Pancreas (tissue), 10 donors: ENCODE data around the gene ANKRD23. TPM values are rescaled to one million over a fixed set of nuclear protein-coding genes. Genes with fewer than 3 reads are reported as not detected.

ENCODE experiments used
- ATAC-seq, 4 donors: fragments of 200-7000 bp; cut with Tn5 transposase; one replicate each; pipeline versions ENCODE4 v1.8.0 to v1.9.1; 2020; ENCODE audit warnings: mild to moderate bottlenecking in 4 of 4, moderate library complexity in 4 of 4
- DNase-seq, 6 donors: peaks; one replicate each; pipeline ENCODE4 v3.0.0-alpha.2; 2020
- FAIRE-seq: peaks from 2 replicates; lab custom pipeline; 2012; peaks lifted over from hg19 to GRCh38; lab: Jason Lieb, UNC
- H3K27ac ChIP-seq, 4 donors: fragments of 200-600 bp; sonication (generic); 1 replicate in 3 of 4; 2 replicates in 1 of 4; pipeline versions ENCODE4 v1.5.0 to v1.8.0; 2020
- H3K27me3 ChIP-seq, 4 donors: fragments of 200-600 bp; one replicate each; pipeline ENCODE4 v1.8.0; 2021
- H3K36me3 ChIP-seq, 3 donors: fragments of 200-600 bp; sonication (generic) in 1 of 3; one replicate each; pipeline versions ENCODE4 v1.5.0 to v1.8.0; 2020 to 2021
- H3K4me1 ChIP-seq, 3 donors: fragments of 200-600 bp; one replicate each; pipeline ENCODE4 v1.8.0; 2021
- H3K4me3 ChIP-seq, 4 donors: fragments of 200-600 bp; sonication (generic) in 2 of 4; one replicate each; pipeline versions ENCODE4 v1.5.0 to v1.8.0; 2020 to 2021
- H3K9me3 ChIP-seq, 4 donors: fragments of 200-600 bp; one replicate each; pipeline ENCODE4 v1.8.0; 2021
- WGBS, 2 donors: extraction: QIAGEN DNeasy Blood & Tissue Kit; methylation state at CpG; one replicate each; pipeline ENCODE4 v1.1.7; 2013; 5-methylcytosine and 5-hydroxymethylcytosine counted together
- intact Hi-C, 3 donors: fragments of 100-400 bp; cut with DNase I; formaldehyde crosslinking; loops; one replicate each; pipeline versions ENCODE4 v1.11.1 to v1.14.2; 2022
- polyA plus RNA-seq, 2 donors: library from polyadenylated mRNA; stranded (reverse); fragments of 200-250 nt; gene quantifications; one replicate each; pipeline ENCODE4 v1.2.3, GENCODE V29; 2013
- total RNA-seq, 6 donors: library from RNA; stranded (reverse); fragmentation: NEBNext Ultra II Directional in 4 of 6; extraction: Animal tissue kit (Norgen Biotek cat#: 25700) in 4 of 6; gene quantifications; one replicate each; pipeline versions ENCODE4 v1.2.1 to v1.2.4, GENCODE V29; 2021 to 2023
- TF ChIP-seq, protein P1 (sequence below), 4 donors: fragments of 200-600 bp; sonication (generic) in 3 of 4; IDR thresholded peaks; one replicate each; pipeline versions ENCODE4 v1.5.0 to v1.8.0; 2021; ENCODE audit warnings: antibody characterized with exemption in 4 of 4
- donor health status: healthy with polysubstance abuse.
- donor health status: DM: no; HTN: no; CAD: no; lungs with moderate emphysema.
- donor health status: DM: no; HTN: no; CAD: no.
- donor health status: control.
- donor health status: control.
- donor health status: Bipolar disorder and iron deficiency.
- donor health status: DM: yes; HTN: yes; CAD: no.
- donor health status: DM: no; HTN: no; CAD: no.
- donor health status: DM: no; HTN: no; CAD: no.
- donor health status: DM: yes; HTN: yes; CAD: no.

ANKRD23 gene
- total and polyA plus RNA-seq, 8 donors: 0.95 to 10.9 (median 2.9) TPM

DNA sequence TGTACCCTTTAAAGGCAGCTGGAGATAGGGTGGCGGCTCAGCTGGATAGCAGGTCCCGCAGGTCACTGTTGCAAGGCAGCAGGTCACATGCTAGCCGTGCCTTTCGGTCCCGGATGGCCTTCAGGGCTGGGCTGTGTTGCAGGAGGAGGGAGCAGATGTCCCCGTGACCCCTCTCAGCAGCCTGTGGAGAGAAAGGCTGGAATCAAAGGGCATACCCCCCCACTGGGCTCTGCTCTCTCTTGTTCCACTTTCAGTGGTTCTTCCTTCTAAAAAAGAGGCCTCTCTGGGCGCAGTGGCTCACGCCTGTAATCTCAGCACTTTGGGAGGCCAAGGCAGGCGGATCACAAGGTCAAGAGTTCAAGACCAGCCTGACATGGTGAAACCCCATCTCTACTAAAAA lies 4.4 kb upstream of the ANKRD23 start:
- Histone ChIP-seq H3K9me3 (no peaks in the 10 kb centered on the region), H3K4me3 (no peak overlapping the region), H3K27me3 (no peaks in the 10 kb centered on the region), H3K27ac (no peak overlapping the region), H3K36me3 (peaks cover 0 to 16% (median 0%) of the 10 kb centered on the region in 3 donors), H3K4me1 (no peaks in the 10 kb centered on the region)
- DNase-seq (no peak), FAIRE-seq (no peak), ATAC-seq (no peak)
- TF ChIP-seq, protein P1, sequence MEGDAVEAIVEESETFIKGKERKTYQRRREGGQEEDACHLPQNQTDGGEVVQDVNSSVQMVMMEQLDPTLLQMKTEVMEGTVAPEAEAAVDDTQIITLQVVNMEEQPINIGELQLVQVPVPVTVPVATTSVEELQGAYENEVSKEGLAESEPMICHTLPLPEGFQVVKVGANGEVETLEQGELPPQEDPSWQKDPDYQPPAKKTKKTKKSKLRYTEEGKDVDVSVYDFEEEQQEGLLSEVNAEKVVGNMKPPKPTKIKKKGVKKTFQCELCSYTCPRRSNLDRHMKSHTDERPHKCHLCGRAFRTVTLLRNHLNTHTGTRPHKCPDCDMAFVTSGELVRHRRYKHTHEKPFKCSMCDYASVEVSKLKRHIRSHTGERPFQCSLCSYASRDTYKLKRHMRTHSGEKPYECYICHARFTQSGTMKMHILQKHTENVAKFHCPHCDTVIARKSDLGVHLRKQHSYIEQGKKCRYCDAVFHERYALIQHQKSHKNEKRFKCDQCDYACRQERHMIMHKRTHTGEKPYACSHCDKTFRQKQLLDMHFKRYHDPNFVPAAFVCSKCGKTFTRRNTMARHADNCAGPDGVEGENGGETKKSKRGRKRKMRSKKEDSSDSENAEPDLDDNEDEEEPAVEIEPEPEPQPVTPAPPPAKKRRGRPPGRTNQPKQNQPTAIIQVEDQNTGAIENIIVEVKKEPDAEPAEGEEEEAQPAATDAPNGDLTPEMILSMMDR (IDR thresholded peaks at IDR 0.05): no peak
- intact Hi-C loops: no loop called here
- WGBS, 2 donors: 88% methylated on average over 9 of the region's 9 CpGs

DNA sequence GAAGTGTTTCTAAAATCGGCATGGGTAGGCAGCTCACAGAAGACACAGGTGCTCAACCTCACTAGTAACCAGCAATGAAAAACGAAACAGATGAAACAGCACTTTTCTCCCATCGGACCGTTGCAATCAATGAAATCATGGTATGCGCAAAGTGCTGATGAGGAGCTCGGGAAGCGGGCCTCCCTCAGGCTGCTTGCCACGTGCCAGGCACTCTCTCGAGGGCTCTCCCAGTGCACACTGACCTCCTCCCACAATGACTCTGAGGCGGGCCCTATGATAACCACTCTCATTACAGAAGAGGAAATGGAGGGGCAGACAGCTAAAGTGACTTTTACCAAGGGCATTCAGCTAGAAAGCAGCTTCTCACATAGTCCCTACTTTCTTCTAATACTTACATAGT lies 3.8 kb upstream of the ANKRD23 start:
- no peak for ATAC-seq
- no peak for DNase-seq
- no peaks in the 10 kb centered on the region for H3K27me3 ChIP-seq
- peaks cover 0 to 15% (median 0%) of the 10 kb centered on the region in 3 donors for H3K36me3 ChIP-seq
- no peak overlapping the region for H3K4me3 ChIP-seq
- no peaks in the 10 kb centered on the region for H3K4me1 ChIP-seq
- WGBS, 2 donors: 85 to 90% methylated on average over 10 of the region's 10 CpGs
- no peak for FAIRE-seq
- H3K9me3 ChIP-seq: no peaks in the 10 kb centered on the region
- no peak overlapping the region for H3K27ac ChIP-seq
- TF ChIP-seq, protein P1 (IDR thresholded peaks at IDR 0.05): no peak
- intact Hi-C loops: no loop called here

DNA sequence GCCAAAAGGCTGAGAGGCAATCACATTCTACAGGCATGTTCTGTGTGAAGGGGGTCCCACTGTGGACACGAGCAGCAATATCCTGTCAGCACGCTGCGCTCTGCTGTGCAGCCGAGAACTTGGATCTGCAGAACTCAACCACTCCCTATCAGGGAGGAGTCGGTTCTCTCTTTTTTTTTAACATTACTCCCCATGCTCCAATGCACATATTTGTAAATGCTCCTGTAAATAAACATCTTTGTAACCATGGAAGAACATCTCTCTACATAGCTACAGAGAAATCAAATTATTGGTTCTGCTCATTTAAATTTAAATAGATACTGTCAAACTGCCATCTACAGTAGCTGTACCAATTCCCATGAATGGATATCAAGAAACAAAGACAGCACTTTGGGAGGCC lies 3.0 kb upstream of the ANKRD23 start:
- no peak overlapping the region for H3K27ac ChIP-seq
- no peak for ATAC-seq
- no peak overlapping the region for H3K4me3 ChIP-seq
- H3K9me3 ChIP-seq: no peaks in the 10 kb centered on the region
- peaks cover 0 to 14% (median 0%) of the 10 kb centered on the region in 3 donors for H3K36me3 ChIP-seq
- no peak for DNase-seq
- 90 to 94% methylated on average over 5 of the region's 5 CpGs for WGBS, 2 donors
- H3K4me1 ChIP-seq: no peaks in the 10 kb centered on the region
- intact Hi-C loops: no loop called here
- TF ChIP-seq, protein P1 (IDR thresholded peaks at IDR 0.05): no peak
- no peak for FAIRE-seq
- H3K27me3 ChIP-seq: no peaks in the 10 kb centered on the region

DNA sequence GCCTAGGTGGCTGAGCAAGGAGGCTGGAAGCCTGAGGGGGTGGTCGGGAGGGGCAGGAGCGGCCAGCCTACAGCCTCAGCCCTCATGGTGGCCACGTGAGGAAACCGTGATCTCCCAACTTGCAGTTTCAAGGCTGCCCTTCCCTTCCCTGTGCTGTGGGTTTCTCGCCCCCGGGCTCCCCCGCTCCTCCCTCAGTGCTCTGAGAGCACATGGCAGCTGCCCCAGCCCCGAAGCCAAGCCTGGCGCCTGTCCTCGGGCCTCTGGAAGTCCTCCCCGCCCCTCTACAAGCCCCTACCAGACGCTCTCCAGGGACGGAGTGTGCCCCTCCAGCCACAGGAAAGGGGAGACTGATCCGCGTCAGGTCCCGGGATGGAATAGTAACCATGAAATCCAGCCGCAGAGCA lies 586 bp upstream of the ANKRD23 start:
- FAIRE-seq (no peak), DNase-seq (no peak), ATAC-seq (no peak)
- Histone ChIP-seq H3K4me3 (no peak overlapping the region), H3K4me1 (no peaks in the 10 kb centered on the region), H3K27me3 (no peaks in the 10 kb centered on the region), H3K9me3 (no peaks in the 10 kb centered on the region), H3K36me3 (peaks cover 0 to 8% (median 0%) of the 10 kb centered on the region in 3 donors), H3K27ac (no peak overlapping the region)
- intact Hi-C loops: no loop called here
- 86 to 90% methylated on average over 16 to 17 of the region's 17 CpGs for WGBS, 2 donors
- TF ChIP-seq, protein P1 (IDR thresholded peaks at IDR 0.05): no peak

DNA sequence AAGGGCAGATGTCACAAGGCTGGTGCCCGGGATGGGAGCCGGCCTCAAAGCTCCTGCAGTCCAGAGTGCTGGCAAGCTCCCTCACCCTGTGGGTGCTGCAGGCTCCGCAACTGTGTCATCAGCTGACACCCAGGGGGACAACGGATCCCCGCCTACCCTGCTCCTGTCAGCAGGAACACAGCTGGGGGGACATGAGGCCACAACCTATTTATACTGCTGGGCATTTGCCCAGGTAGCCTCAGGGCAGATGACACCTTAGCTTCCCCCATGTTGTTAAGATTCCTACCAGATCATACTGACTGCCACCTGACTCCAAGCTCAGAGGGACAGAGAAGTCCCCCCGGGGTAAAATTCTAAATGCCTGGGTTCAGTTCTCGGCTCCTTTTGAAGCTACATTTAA lies 1.2 kb downstream of the ANKRD23 start:
- Histone ChIP-seq H3K27me3 (no peaks in the 10 kb centered on the region), H3K4me3 (no peak overlapping the region), H3K36me3 (peaks cover 0 to 2% (median 0%) of the 10 kb centered on the region in 3 donors), H3K4me1 (no peaks in the 10 kb centered on the region), H3K27ac (no peak overlapping the region), H3K9me3 (no peaks in the 10 kb centered on the region)
- DNase-seq: peak in 1 of 6 donors; percentile 13
- ATAC-seq: peak in 2 of 4 donors; percentile 37 to 44
- FAIRE-seq: no peak
- WGBS, 2 donors: 76 to 80% methylated on average over 7 of the region's 7 CpGs
- TF ChIP-seq, protein P1 (IDR thresholded peaks at IDR 0.05): no peak
- intact Hi-C loops: no loop called here
